ENCODE measurements around the gene REXO4. TPM values are rescaled to one million over a fixed set of nuclear protein-coding genes. Genes with fewer than 3 reads are reported as not detected.

The REXO4 gene
- polyA plus RNA-seq, 1 donor from 2014 or later: 16.1 TPM

GRCh38 chr9:133406480-133407307, 11.1 kb downstream of the REXO4 start:
- H3K4me3 ChIP-seq (ENCODE audit: low read length): no peak overlapping the region
- H3K9ac ChIP-seq (ENCODE audit: low read length): no peak overlapping the region
- H3K36me3 ChIP-seq (ENCODE audit: insufficient read depth, low read length): no peaks in the 10 kb centered on the region
- H3F3A ChIP-seq (ENCODE audit: insufficient read depth, low read length, poor library complexity, severe bottlenecking): no peaks in the 10 kb centered on the region
- no peak overlapping the region for H2AFZ ChIP-seq (ENCODE audit: low read depth, low read length)
- no peaks in the 10 kb centered on the region for H4K20me1 ChIP-seq (ENCODE audit: insufficient read depth)
- H3K27me3 ChIP-seq (ENCODE audit: insufficient read depth, low read depth, low read length): no peaks in the 10 kb centered on the region
- H3K79me2 ChIP-seq (replicated peaks; ENCODE audit: insufficient read depth, low read length): no peaks in the 10 kb centered on the region
- H3K27ac ChIP-seq (ENCODE audit: low read length): no peak overlapping the region
- no peak overlapping the region for H3K4me2 ChIP-seq (ENCODE audit: low read length)
- TF ChIP-seq, protein P1, sequence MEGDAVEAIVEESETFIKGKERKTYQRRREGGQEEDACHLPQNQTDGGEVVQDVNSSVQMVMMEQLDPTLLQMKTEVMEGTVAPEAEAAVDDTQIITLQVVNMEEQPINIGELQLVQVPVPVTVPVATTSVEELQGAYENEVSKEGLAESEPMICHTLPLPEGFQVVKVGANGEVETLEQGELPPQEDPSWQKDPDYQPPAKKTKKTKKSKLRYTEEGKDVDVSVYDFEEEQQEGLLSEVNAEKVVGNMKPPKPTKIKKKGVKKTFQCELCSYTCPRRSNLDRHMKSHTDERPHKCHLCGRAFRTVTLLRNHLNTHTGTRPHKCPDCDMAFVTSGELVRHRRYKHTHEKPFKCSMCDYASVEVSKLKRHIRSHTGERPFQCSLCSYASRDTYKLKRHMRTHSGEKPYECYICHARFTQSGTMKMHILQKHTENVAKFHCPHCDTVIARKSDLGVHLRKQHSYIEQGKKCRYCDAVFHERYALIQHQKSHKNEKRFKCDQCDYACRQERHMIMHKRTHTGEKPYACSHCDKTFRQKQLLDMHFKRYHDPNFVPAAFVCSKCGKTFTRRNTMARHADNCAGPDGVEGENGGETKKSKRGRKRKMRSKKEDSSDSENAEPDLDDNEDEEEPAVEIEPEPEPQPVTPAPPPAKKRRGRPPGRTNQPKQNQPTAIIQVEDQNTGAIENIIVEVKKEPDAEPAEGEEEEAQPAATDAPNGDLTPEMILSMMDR (IDR thresholded peaks at IDR 0.05; ENCODE audit: poor library complexity, severe bottlenecking): peak; percentile 82
- peak; percentile 63 for TF ChIP-seq RAD21 (conservative IDR thresholded peaks at IDR 0.05)
- TF ChIP-seq MXI1 (conservative IDR thresholded peaks at IDR 0.05; ENCODE audit: poor library complexity, severe bottlenecking): no peak
- TF ChIP-seq SMC3 (conservative IDR thresholded peaks at IDR 0.05; ENCODE audit: poor library complexity): peak; percentile 80
- H3K9me2 ChIP-seq (ENCODE audit: insufficient read depth, low read length): no peaks in the 10 kb centered on the region
- no peaks in the 10 kb centered on the region for H3K9me3 ChIP-seq (ENCODE audit: low read length)

DNA sequence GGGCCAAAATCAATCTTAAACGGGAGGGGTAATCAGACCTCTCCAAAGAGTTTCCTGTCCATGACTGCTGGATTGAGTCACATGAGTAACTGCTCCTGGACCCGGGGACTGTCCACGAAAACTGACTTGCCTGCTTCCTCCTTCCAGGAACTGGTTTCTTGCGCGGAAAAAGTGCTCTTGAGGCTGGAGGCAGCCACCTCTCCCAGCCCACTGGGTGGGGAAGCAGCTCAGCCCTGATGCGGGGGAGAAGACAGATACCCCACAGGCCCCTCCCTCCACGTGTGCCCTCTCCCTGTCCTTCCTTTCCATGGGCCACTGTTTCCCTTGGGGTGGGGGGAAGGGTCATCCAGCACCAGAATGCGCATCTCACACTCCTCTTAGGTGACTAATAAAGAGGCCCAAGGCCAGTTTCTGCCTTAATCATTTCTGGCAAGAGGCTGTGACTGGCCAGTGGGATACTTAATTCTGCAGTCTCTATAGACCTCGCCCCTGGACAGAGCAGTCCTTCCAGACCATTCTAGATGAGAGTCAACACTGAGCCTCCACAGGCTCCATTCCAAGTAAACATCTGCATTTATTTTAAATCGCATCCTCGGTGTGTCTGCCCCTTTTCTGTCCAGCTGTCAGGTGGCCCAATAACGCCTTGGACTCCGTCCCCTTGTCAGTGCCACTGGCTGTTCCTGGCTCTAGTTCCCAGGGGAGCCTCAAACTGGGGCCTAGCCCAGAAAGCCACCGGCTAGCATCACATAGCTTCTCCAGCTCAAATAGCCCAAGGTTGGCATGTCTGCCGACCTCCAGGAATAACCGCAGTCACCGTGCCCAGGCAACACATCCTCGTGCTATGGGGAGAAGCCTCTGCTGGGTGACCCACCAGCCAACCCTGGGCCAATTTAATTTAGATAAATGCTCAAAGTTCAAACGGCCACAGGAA, 12.0 kb downstream of the REXO4 start:
- TF ChIP-seq POLR2AphosphoS5 (IDR thresholded peaks at IDR 0.05) (no peak), SMC3 (conservative IDR thresholded peaks at IDR 0.05; ENCODE audit: poor library complexity) (no peak), EZH2 (IDR thresholded peaks at IDR 0.05; ENCODE audit: borderline replicate concordance, insufficient read depth, low read length, poor library complexity, severe bottlenecking) (no peak), RAD21 (conservative IDR thresholded peaks at IDR 0.05) (no peak), REST (IDR thresholded peaks at IDR 0.05; ENCODE audit: borderline replicate concordance) (no peak), EP300 (conservative IDR thresholded peaks at IDR 0.05; ENCODE audit: poor library complexity, severe bottlenecking) (no peak), MXI1 (conservative IDR thresholded peaks at IDR 0.05; ENCODE audit: poor library complexity, severe bottlenecking) (no peak), TAF1 (IDR thresholded peaks at IDR 0.05; ENCODE audit: low read depth) (no peak)
- TF ChIP-seq, protein P1 (IDR thresholded peaks at IDR 0.05; ENCODE audit: poor library complexity, severe bottlenecking): no peak

More for the DNA sequence above, 12.0 kb downstream of the REXO4 start:
- no peaks in the 10 kb centered on the region for H3K9me3 ChIP-seq (ENCODE audit: low read length)
- no peaks in the 10 kb centered on the region for H4K20me1 ChIP-seq (ENCODE audit: insufficient read depth)
- no peak overlapping the region for H2AFZ ChIP-seq (ENCODE audit: low read depth, low read length)
- no peaks in the 10 kb centered on the region for H3F3A ChIP-seq (ENCODE audit: insufficient read depth, low read length, poor library complexity, severe bottlenecking)
- no peak overlapping the region for H3K4me3 ChIP-seq (ENCODE audit: low read length)
- H3K9me2 ChIP-seq (ENCODE audit: insufficient read depth, low read length): no peaks in the 10 kb centered on the region
- no peak overlapping the region for H3K27ac ChIP-seq (ENCODE audit: low read length)
- no peak overlapping the region for H3K9ac ChIP-seq (ENCODE audit: low read length)
- no peaks in the 10 kb centered on the region for H3K79me2 ChIP-seq (replicated peaks; ENCODE audit: insufficient read depth, low read length)
- no peak overlapping the region for H3K4me2 ChIP-seq (ENCODE audit: low read length)
- H3K36me3 ChIP-seq (ENCODE audit: insufficient read depth, low read length): no peaks in the 10 kb centered on the region
- H3K27me3 ChIP-seq (ENCODE audit: insufficient read depth, low read depth, low read length): no peaks in the 10 kb centered on the region

Measured in neural cell (in vitro differentiated cells).